Activated naive CD8-positive, alpha-beta T cell treated with anti-CD3 and anti-CD28 coated beads, Interleukin-2, amount 50 U/mL, for 24 hours (primary cell): ENCODE measurements around the gene LUZP1.

Experiments
- ATAC-seq: fragments of 150-1000 bp; cut with Tn5 transposase; one replicate; pipeline ENCODE4 v1.10.0; 2021
- DNase-seq: peaks from one replicate; pipeline ENCODE4 v3.0.0; 2021
- H3K27ac Mint-ChIP-seq: one replicate; pipeline ENCODE4 v1.8.0; 2021; ENCODE audit warnings: mild to moderate bottlenecking, mixed read lengths
- H3K27me3 Mint-ChIP-seq: one replicate; pipeline ENCODE4 v1.8.0; 2021; ENCODE audit warnings: mixed read lengths
- H3K36me3 Mint-ChIP-seq: one replicate; pipeline ENCODE4 v1.8.0; 2021; ENCODE audit warnings: low read depth, mixed read lengths
- H3K4me1 Mint-ChIP-seq: one replicate; pipeline ENCODE4 v1.8.0; 2021; ENCODE audit warnings: mixed read lengths
- H3K4me3 Mint-ChIP-seq: one replicate; pipeline ENCODE4 v1.8.0; 2021; ENCODE audit warnings: mild to moderate bottlenecking, moderate library complexity, mixed read lengths
- H3K9me3 Mint-ChIP-seq: one replicate; pipeline ENCODE4 v1.8.0; 2021; ENCODE audit warnings: mixed read lengths

LUZP1 gene

GRCh38 chr1:23037081-23037740 is 131.4 kb downstream of the LUZP1 start:
- DNase-seq: no peak
- Mint-ChIP-seq H3K4me1 (peaks cover 28% of the 10 kb centered on the region), H3K9me3 (no peaks in the 10 kb centered on the region), H3K27ac (no peak overlapping the region), H3K27me3 (no peaks in the 10 kb centered on the region), H3K36me3 (peaks cover 16% of the 10 kb centered on the region), H3K4me3 (no peak overlapping the region)
- ATAC-seq: no peak

DNA sequence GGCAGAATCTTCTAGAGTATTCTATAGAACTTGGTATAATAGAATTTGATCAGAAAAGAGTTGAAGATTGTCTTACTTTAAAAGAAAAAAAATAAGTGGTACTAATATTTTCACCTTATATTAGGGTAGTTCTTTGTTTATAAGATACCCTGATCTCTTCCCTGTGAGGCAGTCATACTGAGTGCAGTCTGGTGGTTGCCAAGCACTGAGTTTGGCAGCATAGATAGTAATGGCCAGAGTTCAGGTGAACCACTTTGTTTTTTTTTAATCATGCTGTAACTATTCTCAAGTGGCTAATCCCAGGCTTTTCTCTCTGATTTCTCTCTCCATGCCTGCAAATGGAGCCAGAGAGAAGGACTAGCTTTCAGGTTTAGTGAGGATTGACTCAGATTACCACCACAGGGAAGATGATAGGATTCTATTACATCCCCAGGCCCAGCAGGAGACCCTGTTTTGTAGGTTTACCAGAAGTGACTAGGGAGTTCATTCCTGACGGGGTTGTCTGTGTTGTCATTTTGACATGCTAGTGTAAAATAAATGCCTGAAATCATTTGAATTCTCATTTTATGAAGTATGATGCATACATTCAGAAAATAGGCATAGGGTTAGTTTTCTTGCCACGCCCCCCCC is 132.7 kb downstream of the LUZP1 start:
- DNase-seq: no peak
- no peak overlapping the region for H3K4me3 Mint-ChIP-seq
- no peaks in the 10 kb centered on the region for H3K9me3 Mint-ChIP-seq
- H3K27ac Mint-ChIP-seq: no peak overlapping the region
- peaks cover 32% of the 10 kb centered on the region for H3K4me1 Mint-ChIP-seq
- ATAC-seq: no peak
- H3K36me3 Mint-ChIP-seq: peaks cover 15% of the 10 kb centered on the region
- no peaks in the 10 kb centered on the region for H3K27me3 Mint-ChIP-seq
